Measurements from ENCODE around the gene ZNF550.

- TF ChIP-seq, protein P1, sequence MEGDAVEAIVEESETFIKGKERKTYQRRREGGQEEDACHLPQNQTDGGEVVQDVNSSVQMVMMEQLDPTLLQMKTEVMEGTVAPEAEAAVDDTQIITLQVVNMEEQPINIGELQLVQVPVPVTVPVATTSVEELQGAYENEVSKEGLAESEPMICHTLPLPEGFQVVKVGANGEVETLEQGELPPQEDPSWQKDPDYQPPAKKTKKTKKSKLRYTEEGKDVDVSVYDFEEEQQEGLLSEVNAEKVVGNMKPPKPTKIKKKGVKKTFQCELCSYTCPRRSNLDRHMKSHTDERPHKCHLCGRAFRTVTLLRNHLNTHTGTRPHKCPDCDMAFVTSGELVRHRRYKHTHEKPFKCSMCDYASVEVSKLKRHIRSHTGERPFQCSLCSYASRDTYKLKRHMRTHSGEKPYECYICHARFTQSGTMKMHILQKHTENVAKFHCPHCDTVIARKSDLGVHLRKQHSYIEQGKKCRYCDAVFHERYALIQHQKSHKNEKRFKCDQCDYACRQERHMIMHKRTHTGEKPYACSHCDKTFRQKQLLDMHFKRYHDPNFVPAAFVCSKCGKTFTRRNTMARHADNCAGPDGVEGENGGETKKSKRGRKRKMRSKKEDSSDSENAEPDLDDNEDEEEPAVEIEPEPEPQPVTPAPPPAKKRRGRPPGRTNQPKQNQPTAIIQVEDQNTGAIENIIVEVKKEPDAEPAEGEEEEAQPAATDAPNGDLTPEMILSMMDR (IDR thresholded peaks at IDR 0.05; ENCODE audit: low read depth, low read length, poor library complexity, severe bottlenecking): no peak
- TF ChIP-seq EZH2phosphoT487 (IDR thresholded peaks at IDR 0.05; ENCODE audit: borderline replicate concordance, low read length): no peak
Observed at GRCh38 chr19:57537953-57538547, 21.6 kb downstream of the ZNF550 start.

Measured in DOHH2 (cell line).